Measurements from ENCODE around the gene SOHLH1.

SOHLH1 gene

DNA sequence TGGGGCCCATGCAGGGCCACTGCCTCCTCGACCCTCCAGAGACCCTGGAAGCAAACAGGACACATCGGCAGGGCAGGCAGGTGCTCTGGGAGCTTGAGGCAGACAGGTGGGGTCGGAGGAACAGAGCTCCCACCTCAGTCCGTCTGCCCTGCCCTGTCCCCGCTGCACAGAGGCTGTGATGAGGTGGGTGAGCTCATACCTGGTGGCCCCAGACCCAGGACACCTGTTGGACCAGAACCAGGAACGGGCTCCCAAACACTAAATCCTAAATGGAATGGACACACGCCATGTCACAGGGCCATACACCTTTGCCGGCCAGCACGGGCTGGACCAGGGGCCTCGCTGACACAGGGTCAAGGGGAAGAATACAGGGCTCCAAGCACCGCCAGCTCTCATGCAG is 5.5 kb downstream of the SOHLH1 start:
- Histone ChIP-seq H3K4me1 (ENCODE audit: insufficient read depth, low read length) (no peaks in the 10 kb centered on the region), H2AFZ (ENCODE audit: low read depth, low read length) (no peak overlapping the region), H3K27me3 (ENCODE audit: insufficient read depth, low read length) (peaks cover 47% of the 10 kb centered on the region), H3K4me3 (ENCODE audit: low read length) (no peak overlapping the region), H3K36me3 (ENCODE audit: insufficient read depth, low read length) (no peaks in the 10 kb centered on the region), H3K9me3 (ENCODE audit: low read length) (no peaks in the 10 kb centered on the region)

DNA sequence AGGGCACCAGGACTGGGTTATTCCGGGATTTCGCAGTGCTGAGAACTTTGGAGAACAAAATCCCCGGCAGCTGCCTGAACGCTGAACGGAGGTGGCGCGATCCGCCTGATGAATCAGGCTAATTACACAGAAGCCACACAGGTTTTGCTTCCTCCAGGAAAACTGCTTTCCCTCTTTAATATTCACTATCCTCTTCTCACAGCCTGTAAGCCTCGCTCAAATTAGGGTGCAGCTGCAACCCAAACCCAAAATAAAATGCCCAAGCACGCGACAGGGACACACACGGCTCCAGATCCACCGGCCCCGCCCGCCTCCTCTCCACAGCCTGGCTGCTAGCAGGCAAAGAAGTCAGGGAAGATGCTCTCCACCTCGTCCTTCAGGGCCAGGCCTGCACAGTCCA is 6.0 kb downstream of the SOHLH1 start:
- no peaks in the 10 kb centered on the region for H3K9me3 ChIP-seq (ENCODE audit: low read length)
- no peak overlapping the region for H3K4me3 ChIP-seq (ENCODE audit: low read length)
- no peaks in the 10 kb centered on the region for H3K36me3 ChIP-seq (ENCODE audit: insufficient read depth, low read length)
- H3K27me3 ChIP-seq (ENCODE audit: insufficient read depth, low read length): peaks cover 48% of the 10 kb centered on the region
- no peak overlapping the region for H2AFZ ChIP-seq (ENCODE audit: low read depth, low read length)
- H3K4me1 ChIP-seq (ENCODE audit: insufficient read depth, low read length): no peaks in the 10 kb centered on the region

DNA sequence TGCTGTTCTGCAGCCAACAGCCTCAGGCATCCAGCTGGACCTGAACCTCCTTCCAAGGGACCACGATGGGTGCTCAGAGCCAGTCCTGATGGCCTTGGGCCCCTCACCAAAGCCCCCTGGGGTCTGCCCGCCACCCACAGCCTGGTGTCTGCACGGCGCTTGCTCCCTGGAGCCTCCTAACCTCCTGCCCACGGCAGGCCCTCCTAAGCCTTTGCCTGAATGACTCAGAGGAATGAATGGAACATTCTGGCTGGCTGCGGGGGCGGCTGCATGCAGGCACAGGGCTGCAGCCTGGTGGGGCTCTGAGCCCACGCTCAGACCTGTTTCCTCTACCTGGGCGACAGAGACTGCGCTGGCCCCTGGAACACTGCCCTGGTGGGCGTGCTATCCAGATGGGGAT is 6.9 kb downstream of the SOHLH1 start:
- Histone ChIP-seq H3K27me3 (ENCODE audit: insufficient read depth, low read length) (peaks cover 48% of the 10 kb centered on the region), H3K4me3 (ENCODE audit: low read length) (no peak overlapping the region), H3K4me1 (ENCODE audit: insufficient read depth, low read length) (no peaks in the 10 kb centered on the region), H2AFZ (ENCODE audit: low read depth, low read length) (no peak overlapping the region), H3K36me3 (ENCODE audit: insufficient read depth, low read length) (no peaks in the 10 kb centered on the region), H3K9me3 (ENCODE audit: low read length) (no peaks in the 10 kb centered on the region)

- Histone ChIP-seq H3K36me3 (ENCODE audit: insufficient read depth, low read length) (no peaks in the 10 kb centered on the region), H2AFZ (ENCODE audit: low read depth, low read length) (no peak overlapping the region), H3K27me3 (ENCODE audit: insufficient read depth, low read length) (peaks cover 45% of the 10 kb centered on the region), H3K4me1 (ENCODE audit: insufficient read depth, low read length) (no peaks in the 10 kb centered on the region), H3K9me3 (ENCODE audit: low read length) (no peaks in the 10 kb centered on the region), H3K4me3 (ENCODE audit: low read length) (no peak overlapping the region)
Observed at GRCh38 chr9:135690836-135691570, 8.3 kb downstream of the SOHLH1 start.

GRCh38 chr9:135689011-135689410 is 10.3 kb downstream of the SOHLH1 start:
- Histone ChIP-seq H3K4me1 (ENCODE audit: insufficient read depth, low read length) (no peaks in the 10 kb centered on the region), H3K27me3 (ENCODE audit: insufficient read depth, low read length) (peaks cover 36% of the 10 kb centered on the region), H3K4me3 (ENCODE audit: low read length) (no peak overlapping the region), H3K9me3 (ENCODE audit: low read length) (no peaks in the 10 kb centered on the region), H3K36me3 (ENCODE audit: insufficient read depth, low read length) (no peaks in the 10 kb centered on the region), H2AFZ (ENCODE audit: low read depth, low read length) (no peak overlapping the region)

GRCh38 chr9:135687216-135687615 is 12.1 kb downstream of the SOHLH1 start:
- H3K4me3 ChIP-seq (ENCODE audit: low read length): no peak overlapping the region
- H3K9me3 ChIP-seq (ENCODE audit: low read length): no peaks in the 10 kb centered on the region
- no peak overlapping the region for H2AFZ ChIP-seq (ENCODE audit: low read depth, low read length)
- no peaks in the 10 kb centered on the region for H3K4me1 ChIP-seq (ENCODE audit: insufficient read depth, low read length)
- H3K27me3 ChIP-seq (ENCODE audit: insufficient read depth, low read length): peaks cover 21% of the 10 kb centered on the region
- no peaks in the 10 kb centered on the region for H3K36me3 ChIP-seq (ENCODE audit: insufficient read depth, low read length)

- H3K9me3 ChIP-seq (ENCODE audit: low read length): no peaks in the 10 kb centered on the region
- H3K4me3 ChIP-seq (ENCODE audit: low read length): no peak overlapping the region
- peaks cover 15% of the 10 kb centered on the region for H3K27me3 ChIP-seq (ENCODE audit: insufficient read depth, low read length)
- no peaks in the 10 kb centered on the region for H3K36me3 ChIP-seq (ENCODE audit: insufficient read depth, low read length)
- no peaks in the 10 kb centered on the region for H3K4me1 ChIP-seq (ENCODE audit: insufficient read depth, low read length)
- no peak overlapping the region for H2AFZ ChIP-seq (ENCODE audit: low read depth, low read length)
Observed at GRCh38 chr9:135684691-135685090, 14.6 kb downstream of the SOHLH1 start.

GRCh38 chr9:135683401-135684034 is 15.8 kb downstream of the SOHLH1 start:
- Histone ChIP-seq H3K4me1 (ENCODE audit: insufficient read depth, low read length) (no peaks in the 10 kb centered on the region), H2AFZ (ENCODE audit: low read depth, low read length) (no peak overlapping the region), H3K4me3 (ENCODE audit: low read length) (no peak overlapping the region), H3K27me3 (ENCODE audit: insufficient read depth, low read length) (peaks cover 11% of the 10 kb centered on the region), H3K36me3 (ENCODE audit: insufficient read depth, low read length) (no peaks in the 10 kb centered on the region), H3K9me3 (ENCODE audit: low read length) (no peaks in the 10 kb centered on the region)

- peaks cover 11% of the 10 kb centered on the region for H3K27me3 ChIP-seq (ENCODE audit: insufficient read depth, low read length)
- no peaks in the 10 kb centered on the region for H3K36me3 ChIP-seq (ENCODE audit: insufficient read depth, low read length)
- no peaks in the 10 kb centered on the region for H3K4me1 ChIP-seq (ENCODE audit: insufficient read depth, low read length)
- no peak overlapping the region for H2AFZ ChIP-seq (ENCODE audit: low read depth, low read length)
- no peaks in the 10 kb centered on the region for H3K9me3 ChIP-seq (ENCODE audit: low read length)
- no peak overlapping the region for H3K4me3 ChIP-seq (ENCODE audit: low read length)
Observed at GRCh38 chr9:135681161-135681560, 18.1 kb downstream of the SOHLH1 start.

- H3K4me3 ChIP-seq (ENCODE audit: low read length): no peak overlapping the region
- no peaks in the 10 kb centered on the region for H3K9me3 ChIP-seq (ENCODE audit: low read length)
- no peaks in the 10 kb centered on the region for H3K36me3 ChIP-seq (ENCODE audit: insufficient read depth, low read length)
- H2AFZ ChIP-seq (ENCODE audit: low read depth, low read length): no peak overlapping the region
- no peaks in the 10 kb centered on the region for H3K4me1 ChIP-seq (ENCODE audit: insufficient read depth, low read length)
- H3K27me3 ChIP-seq (ENCODE audit: insufficient read depth, low read length): peaks cover 11% of the 10 kb centered on the region
Observed at GRCh38 chr9:135680056-135680455, 19.2 kb downstream of the SOHLH1 start.

GRCh38 chr9:135678236-135679017 is 20.9 kb downstream of the SOHLH1 start:
- H3K9me3 ChIP-seq (ENCODE audit: low read length): no peaks in the 10 kb centered on the region
- no peaks in the 10 kb centered on the region for H3K36me3 ChIP-seq (ENCODE audit: insufficient read depth, low read length)
- H3K4me3 ChIP-seq (ENCODE audit: low read length): no peak overlapping the region
- H3K27me3 ChIP-seq (ENCODE audit: insufficient read depth, low read length): peaks cover 5% of the 10 kb centered on the region
- H2AFZ ChIP-seq (ENCODE audit: low read depth, low read length): no peak overlapping the region
- no peaks in the 10 kb centered on the region for H3K4me1 ChIP-seq (ENCODE audit: insufficient read depth, low read length)

DNA sequence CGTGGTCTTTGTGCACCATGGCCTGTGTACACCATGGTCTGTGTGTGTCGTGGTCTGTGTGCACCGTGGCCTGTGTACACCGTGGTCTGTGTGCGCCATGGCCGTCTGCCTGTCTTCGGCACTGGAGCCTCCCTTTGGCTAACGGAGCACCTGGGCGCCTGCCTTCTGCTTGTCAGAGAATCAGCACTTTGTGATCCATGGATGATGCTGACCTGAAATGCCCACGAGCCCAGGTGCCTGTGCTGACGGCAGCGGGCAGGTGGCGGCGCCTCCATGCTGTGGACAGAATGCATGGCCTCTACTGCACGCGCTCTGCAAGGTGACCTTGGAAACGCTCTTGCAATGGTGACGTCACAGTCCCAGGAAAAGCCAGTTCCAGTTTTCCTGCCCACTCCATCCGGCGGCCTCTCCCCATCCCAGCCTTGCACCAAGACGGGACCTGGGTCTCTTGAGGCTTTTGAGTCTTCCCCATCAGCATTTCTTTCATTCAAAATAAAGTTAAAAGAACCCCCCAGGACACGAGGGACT is 21.6 kb downstream of the SOHLH1 start:
- Histone ChIP-seq H3K9me3 (ENCODE audit: low read length) (no peaks in the 10 kb centered on the region), H3K27me3 (ENCODE audit: insufficient read depth, low read length) (peaks cover 4% of the 10 kb centered on the region), H3K4me3 (ENCODE audit: low read length) (no peak overlapping the region), H2AFZ (ENCODE audit: low read depth, low read length) (no peak overlapping the region), H3K36me3 (ENCODE audit: insufficient read depth, low read length) (no peaks in the 10 kb centered on the region), H3K4me1 (ENCODE audit: insufficient read depth, low read length) (no peaks in the 10 kb centered on the region)

GRCh38 chr9:135676891-135677290 is 22.4 kb downstream of the SOHLH1 start:
- H2AFZ ChIP-seq (ENCODE audit: low read depth, low read length): no peak overlapping the region
- H3K4me1 ChIP-seq (ENCODE audit: insufficient read depth, low read length): no peaks in the 10 kb centered on the region

More at GRCh38 chr9:135676891-135677290, 22.4 kb downstream of the SOHLH1 start:
- H3K27me3 ChIP-seq (ENCODE audit: insufficient read depth, low read length): no peaks in the 10 kb centered on the region
- H3K36me3 ChIP-seq (ENCODE audit: insufficient read depth, low read length): no peaks in the 10 kb centered on the region
- no peak overlapping the region for H3K4me3 ChIP-seq (ENCODE audit: low read length)
- H3K9me3 ChIP-seq (ENCODE audit: low read length): no peaks in the 10 kb centered on the region
